Cardiac septum (tissue), 1 donor: ENCODE data around the gene GNB1L. TPM values are rescaled to one million over a fixed set of nuclear protein-coding genes. Genes with fewer than 3 reads are reported as not detected.

ENCODE experiments used
- DNase-seq: peaks from one replicate; pipeline ENCODE4 v3.0.0-alpha.2; 2020; ENCODE audit warnings: low spot score
- intact Hi-C: fragments of 100-400 bp; cut with DNase I; formaldehyde crosslinking; loops from one replicate; pipeline ENCODE4 v1.14.0; 2022
- total RNA-seq: library from RNA; stranded (reverse); fragmentation: NEBNext Ultra II Directional; extraction: Animal tissue kit (Norgen Biotek cat#: 25700); gene quantifications from one replicate; pipeline ENCODE4 v1.2.1, GENCODE V29; 2021
- donor health status: DM: no; HTN: no; CAD: no.

Gene GNB1L
- total RNA-seq, 1 donor from 2014 or later, result 2.0 TPM

DNA sequence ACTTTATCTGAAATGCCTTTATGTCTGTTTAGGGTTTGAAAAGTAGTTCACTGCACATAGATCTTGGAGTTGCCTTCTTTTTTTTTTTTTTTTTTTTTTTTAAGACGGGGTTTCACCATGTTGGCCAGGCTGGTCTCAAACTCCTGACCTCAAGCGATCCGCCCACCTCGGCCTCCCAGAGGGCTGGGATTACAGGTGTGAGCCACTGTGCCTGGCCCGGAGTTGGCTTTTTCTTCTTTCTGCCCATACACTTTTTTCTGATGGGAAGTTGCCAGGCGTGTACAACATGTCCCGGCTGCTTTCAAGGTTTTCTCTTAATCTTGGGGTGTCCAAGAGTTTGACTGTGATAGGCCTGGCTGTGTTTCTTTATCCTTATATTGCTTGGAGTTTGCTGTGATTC lies 12.9 kb upstream of the GNB1L start:
- intact Hi-C loops, result no loop called here
- no peak for DNase-seq

DNA sequence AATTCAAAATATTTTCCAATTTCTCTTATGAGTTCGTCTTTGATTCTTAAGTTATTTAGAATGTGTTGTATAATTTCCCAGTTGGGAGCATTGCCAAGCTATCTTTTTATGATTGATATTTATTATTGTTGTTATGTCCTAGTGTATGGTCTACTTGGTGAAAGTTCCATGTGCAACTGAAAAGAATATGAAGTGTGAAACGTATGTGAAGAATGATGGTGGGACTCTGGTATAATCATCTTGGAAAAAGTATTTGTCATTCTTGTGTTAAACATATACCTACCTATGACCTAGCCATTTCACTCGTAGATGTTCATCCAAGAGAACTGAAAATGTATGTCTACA lies 12.0 kb upstream of the GNB1L start:
- DNase-seq, result no peak
- intact Hi-C loops, result no loop called here

GRCh38 chr22:19865141-19865829 lies 10.6 kb upstream of the GNB1L start:
- no peak for DNase-seq
- intact Hi-C loops, result no loop called here

DNA sequence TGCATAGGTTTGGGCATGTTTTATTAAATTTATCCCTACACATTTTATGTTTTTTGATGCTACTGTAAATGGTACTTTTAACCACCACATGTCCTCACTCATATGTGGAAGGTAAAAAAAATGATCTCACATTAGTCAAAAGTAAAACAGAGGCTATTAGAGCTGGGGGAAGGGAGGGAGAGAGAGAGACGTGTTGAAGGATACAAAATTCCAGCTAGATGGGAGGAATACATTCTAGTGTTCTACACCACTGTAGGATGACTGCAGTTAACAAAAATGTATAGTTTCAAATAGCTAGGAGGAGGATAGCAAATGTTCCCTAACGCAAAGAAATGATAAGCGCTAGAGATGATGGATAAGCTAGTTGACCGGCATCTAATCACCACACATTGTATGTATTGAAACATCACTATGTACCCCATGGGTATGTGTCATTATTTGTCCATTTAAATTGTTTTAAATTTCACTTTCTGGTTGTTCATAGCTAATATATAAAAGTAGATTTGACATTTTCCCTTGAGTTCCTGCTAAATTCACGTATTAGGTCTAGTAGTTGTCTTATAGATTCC lies 9.9 kb upstream of the GNB1L start:
- intact Hi-C loops, result no loop called here
- no peak for DNase-seq

DNA sequence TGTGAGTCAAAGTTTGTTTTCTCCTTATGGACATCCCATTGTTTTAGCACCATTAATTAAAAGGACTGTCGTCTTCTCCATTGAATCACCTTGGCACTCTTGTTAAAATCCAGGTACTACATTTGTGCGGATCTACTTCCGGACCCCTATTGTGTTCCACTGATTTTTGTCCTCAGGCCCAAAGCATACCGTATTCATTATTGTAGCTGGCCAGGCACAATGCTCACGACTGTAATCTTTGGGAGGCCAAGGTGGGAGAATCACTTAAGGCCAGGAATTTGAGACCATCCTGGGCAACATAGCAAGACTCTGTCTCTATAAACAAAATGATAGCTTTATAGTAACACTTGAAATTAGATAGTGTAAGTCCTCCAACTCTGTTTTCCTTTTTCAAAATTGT lies 8.9 kb upstream of the GNB1L start:
- no peak for DNase-seq
- intact Hi-C loops, result no loop called here

GRCh38 chr22:19862619-19863246 lies 8.1 kb upstream of the GNB1L start:
- intact Hi-C loops, result no loop called here
- DNase-seq, result no peak

DNA sequence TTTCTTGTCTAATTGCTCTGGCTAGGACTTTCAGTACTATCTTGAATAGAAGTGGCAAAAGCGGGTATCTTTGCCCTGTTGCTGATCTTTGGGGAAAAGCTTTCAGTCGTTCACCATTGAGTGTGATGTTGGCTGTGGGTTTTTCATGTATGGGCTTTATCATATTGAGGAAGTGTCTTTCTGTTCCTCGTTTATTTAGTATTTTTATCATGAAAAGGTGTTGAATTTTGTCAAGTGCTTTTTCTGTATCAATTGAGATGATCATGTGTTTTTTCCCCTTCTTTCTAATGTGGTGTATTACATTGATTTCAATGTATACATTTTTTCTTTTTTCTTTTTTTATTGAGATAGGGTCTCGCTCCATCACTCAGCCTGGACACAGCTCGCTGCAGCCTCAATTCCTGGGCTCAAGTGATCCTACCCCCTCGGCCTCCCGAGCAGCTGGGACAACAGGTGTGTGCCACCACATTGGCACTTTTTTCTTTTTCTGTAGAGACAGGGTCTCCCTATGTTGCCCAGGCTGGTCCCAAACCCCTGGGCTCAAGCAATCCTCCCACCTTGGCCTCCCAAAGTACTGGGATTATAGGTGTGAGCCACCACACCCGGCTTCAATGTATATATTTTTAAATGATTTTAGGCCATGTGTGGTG lies 5.3 kb upstream of the GNB1L start:
- no peak for DNase-seq
- intact Hi-C loops, result loop anchor here (10.0 kb wide), 1 partner anchor 255 kb away; the partner anchor contains the start of genes RANBP1 and TRMT2A

DNA sequence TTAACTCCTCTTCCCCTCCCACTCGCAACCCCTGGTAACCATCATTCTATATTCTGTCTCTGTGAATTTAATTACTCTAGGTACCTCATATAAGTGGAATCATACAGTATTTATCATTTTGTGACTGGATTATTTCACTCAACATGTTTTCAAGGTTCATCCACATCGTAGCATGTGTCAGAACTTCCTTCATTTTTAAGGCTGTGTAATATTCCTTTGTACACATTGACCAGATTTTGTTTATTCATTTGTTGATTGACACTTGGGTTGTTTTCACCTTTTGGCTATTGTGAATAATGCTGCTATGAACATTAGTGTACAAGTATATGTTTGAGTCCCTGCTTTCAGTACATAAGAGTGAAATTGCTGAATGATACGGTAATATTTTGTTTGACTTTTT lies 2.7 kb upstream of the GNB1L start:
- no peak for DNase-seq
- intact Hi-C loops, result loop anchor here (10.0 kb wide), 1 partner anchor 257 kb away; the partner anchor contains the start of genes RANBP1 and TRMT2A

- intact Hi-C loops, result loop anchor here (10.0 kb wide), 1 partner anchor 259 kb away; the partner anchor contains the start of genes RANBP1 and TRMT2A
- DNase-seq, result peak; percentile 73
Measured at GRCh38 chr22:19855504-19856409, 1.1 kb upstream of the GNB1L start.

GRCh38 chr22:19853879-19854777 lies 546 bp downstream of the GNB1L start:
- DNase-seq, result peak; percentile 66
- intact Hi-C loops, result loop anchor here (5.0 to 10.0 kb wide), 2 partner anchors 122 to 261 kb away; partner anchors contain the start of genes RANBP1 and TRMT2A

DNA sequence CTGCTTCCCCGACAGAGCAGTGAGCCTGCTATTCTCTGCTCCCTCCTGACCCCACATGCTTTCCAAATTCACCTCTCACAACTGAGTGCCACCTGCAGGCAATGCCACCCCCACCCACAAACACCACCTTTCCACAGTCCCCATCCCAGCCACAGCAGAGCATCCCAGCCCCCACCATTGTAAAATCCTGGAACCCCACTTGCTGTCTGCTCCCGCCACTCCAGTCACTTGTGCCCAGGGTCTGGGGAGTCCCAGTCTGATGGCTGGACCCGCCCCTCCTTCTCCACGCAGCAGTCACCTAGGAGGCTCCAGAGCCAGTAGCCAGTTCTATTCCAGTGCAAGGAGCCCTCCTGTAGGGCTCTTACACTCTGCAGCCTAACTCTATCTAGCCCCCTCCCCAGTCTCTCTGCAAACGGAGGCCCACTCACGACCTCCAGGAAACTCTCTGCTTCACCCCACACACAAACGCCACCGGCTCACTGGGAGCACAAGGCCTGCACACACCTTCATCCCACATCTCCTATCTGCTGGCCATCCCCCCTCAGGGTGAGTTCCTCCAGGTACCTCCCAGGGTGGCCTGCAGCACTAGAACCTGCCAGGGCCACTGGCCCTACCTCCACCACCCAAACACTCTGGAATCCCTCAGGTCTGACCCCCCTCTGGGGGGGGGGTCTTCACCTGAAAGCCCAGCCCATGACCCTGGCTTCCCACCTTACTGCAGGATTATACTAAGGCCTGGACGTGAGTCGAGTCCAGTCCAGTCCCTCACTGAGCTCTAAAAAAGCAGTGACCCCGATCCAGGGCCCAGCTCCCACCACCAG lies 1.4 kb downstream of the GNB1L start:
- intact Hi-C loops, result loop anchor here (5.0 to 10.0 kb wide), 2 partner anchors 121 to 262 kb away; partner anchors contain the start of genes RANBP1 and TRMT2A

DNA sequence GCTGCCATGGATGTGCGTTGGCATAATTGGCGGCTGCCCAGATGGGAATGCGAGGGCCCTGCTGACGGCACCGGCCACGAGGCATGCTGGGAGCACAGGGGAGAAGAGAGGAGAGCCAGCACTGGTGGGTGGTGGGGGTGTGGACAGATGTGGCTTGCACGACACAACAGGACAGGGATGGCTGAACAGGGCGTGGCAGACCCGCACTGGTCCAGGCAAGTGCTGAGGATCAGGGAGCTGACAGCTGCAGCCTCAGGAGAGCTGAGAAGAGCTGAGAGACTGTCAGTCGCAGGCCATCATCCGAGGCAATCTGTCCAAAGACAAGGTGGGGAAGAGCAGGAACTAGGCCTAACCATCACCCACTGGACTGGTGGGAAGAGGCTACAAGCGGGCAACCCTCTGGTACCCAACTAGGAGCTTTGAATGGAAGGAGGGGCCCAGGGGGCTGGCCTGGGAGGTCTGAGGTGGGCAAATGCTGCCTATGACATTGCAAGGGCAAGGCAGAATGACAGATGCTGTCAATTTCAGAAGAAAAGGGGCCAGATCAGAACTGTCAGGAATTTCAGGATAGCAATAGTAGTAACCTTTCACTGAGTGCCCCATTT lies 2.4 kb downstream of the GNB1L start:
- intact Hi-C loops, result loop anchor here (5.0 to 10.0 kb wide), 2 partner anchors 120 to 263 kb away; partner anchors contain the start of genes RANBP1 and TRMT2A
- no peak for DNase-seq

More for the DNA sequence above, 1.4 kb downstream of the GNB1L start:
- DNase-seq, result peak; percentile 71

GRCh38 chr22:19851291-19852176 lies 3.1 kb downstream of the GNB1L start:
- DNase-seq, result no peak
- intact Hi-C loops, result loop anchor here (5.0 to 10.0 kb wide), 2 partner anchors 119 to 263 kb away; partner anchors contain the start of genes RANBP1 and TRMT2A

DNA sequence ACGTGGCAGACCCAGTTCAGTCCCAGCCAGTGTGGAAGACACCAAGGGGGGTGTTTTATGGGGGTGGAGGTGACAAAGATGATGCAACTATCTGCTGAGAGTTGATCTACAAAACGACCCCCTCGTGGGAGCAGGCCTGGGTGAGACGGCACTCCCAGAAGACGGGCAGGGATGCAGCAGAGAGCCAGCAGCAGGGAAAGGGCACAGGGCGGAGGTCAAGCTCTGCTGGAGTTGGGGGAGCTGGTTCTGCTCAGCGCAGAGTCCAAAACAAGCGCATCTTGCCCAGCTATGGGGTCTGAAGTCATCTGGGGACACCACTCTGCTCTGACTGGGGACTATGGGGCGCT lies 3.9 kb downstream of the GNB1L start:
- no peak for DNase-seq
- intact Hi-C loops, result loop anchor here (5.0 to 10.0 kb wide), 2 partner anchors 118 to 264 kb away; partner anchors contain the start of genes RANBP1 and TRMT2A

DNA sequence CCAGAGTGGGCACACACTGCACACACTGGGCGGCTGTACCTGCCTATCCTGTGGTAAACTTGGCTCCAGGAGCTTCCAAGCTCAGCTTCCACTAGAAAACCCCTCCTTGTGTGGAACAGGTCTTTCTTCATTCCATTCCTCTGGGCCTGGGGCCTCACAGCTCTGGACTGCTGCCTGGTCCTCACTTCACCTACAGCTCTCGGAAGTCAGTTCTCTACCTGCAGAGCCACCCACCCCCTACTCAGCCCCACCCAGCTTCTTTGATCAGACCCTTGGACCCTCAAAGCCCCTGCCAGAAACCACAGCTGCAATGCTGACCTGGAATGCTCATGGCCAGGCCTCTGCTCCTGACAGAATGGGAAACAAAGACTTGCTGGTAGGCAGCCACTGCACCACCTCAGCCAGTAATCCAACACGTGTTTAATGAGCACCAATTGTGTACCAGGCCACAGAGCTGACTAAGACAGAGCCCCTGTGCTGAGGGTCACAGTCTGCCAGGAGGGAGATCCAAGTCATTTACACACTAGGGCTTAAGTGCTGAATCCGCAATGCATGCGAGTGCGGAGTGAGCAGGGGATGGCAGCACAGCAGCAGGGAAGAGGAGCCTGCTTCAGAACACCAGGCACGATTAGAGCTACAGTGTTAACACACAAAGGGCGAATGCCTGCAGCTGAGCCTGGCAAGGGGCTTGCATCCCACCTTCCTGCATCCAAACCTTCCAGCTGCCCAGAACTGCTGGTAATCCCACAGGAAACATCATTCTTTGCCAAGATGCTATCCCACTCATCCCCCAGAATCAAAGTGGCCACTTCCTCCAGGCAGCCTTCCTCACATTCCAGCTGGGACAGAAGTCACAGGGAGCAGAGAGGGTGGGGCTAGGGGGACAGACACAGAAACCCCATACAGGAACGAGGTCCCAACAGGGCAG lies 4.6 kb downstream of the GNB1L start:
- intact Hi-C loops, result loop anchor here (5.0 to 10.0 kb wide), 2 partner anchors 118 to 265 kb away; partner anchors contain the start of genes RANBP1 and TRMT2A
- DNase-seq, result no peak
